Stimulated activated CD8-positive, alpha-beta memory T cell treated with anti-CD3 and anti-CD28 coated beads, Interleukin-12 subunit alpha, Interleukin-12 subunit beta, amount 100 ng/mL, for 4 hours (primary cell): Measurements from ENCODE around the gene ZBTB32.

ENCODE experiments used
- DNase-seq: peaks from one replicate; pipeline ENCODE4 v3.0.0-alpha.2; 2020; ENCODE audit warnings: low read depth

Gene ZBTB32

GRCh38 chr19:35753634-35754369 is 49.4 kb downstream of the ZBTB32 start:
- no peak for DNase-seq

DNA sequence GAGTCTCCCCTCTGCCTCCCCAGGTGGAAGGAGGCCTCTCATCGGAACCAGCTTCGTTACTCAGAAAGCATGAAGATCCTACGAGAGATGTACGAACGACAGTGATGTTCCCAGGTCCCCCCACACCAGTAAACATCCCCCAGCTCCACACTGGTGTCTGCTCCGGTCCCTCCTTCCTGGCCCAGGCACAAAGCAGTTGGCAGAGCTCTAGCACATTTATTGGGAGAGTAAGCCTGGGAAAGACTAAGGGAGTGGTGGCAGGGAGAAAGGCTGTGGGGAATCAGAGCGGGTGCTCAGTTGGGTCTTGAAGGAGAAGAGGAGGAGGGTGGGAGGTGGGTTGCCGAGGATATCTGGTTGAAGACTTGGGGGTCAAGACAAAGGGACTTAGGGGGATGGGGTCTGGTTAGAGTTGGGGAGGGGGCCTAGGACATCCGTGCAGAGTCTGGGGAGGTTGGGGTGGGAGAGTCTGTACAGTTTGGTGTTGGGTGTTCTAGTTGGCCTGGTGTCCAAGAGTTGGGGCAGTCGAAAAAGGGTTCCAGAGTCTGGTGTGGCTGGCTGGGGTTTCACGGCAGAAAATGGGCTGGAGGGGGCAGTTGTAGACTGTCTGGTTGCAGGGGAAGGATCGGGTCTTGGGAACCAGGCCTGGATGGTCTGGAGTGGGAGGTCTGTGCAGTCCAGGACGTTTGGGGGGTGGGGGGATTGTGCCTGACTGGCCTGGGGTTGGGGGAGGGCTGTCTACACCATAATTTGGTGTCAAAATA is 50.2 kb downstream of the ZBTB32 start:
- no peak for DNase-seq

- no peak for DNase-seq
Observed at GRCh38 chr19:35755131-35755549, 50.8 kb downstream of the ZBTB32 start.

- DNase-seq, result peak; percentile 42
Observed at GRCh38 chr19:35755550-35756376, 51.4 kb downstream of the ZBTB32 start.

- no peak for DNase-seq
Observed at GRCh38 chr19:35756377-35757230, 52.2 kb downstream of the ZBTB32 start, which contains the start of gene HSPB6. HSPB6 (minus strand) TSS chr19:35757029; CDS start chr19:35757008, 21 bp downstream.

DNA sequence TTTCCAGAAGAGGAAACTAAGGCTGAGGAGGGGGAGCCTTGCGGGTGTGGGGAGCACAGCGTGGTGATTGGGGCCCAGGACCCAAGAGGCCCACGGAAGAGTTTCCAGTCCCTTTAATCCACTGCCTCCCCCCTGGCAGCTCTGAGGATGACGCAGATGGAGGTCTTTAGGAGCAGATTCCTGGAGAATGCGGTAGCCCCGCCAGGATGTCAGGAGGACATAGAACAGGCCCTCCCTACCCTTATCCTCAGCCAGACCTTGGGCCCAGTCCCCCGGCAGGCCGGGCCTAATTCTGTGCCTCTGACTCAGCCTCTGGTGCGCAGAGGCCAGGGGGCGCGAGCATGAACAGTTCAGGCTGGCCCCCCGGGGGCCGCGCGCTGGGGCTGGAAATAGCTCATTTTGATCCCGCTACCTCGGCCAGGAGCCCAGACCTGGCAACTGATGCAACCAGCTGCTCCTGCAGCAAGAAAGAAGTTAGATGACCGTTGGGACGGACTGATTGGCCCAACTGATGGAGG is 52.9 kb downstream of the ZBTB32 start:
- no peak for DNase-seq

GRCh38 chr19:35757749-35758608 is 53.6 kb downstream of the ZBTB32 start, which contains the start of gene PROSER3:
PROSER3 (plus strand) TSS chr19:35758176; CDS start chr19:35758216, 40 bp downstream.
- peak; percentile 94 for DNase-seq

- no peak for DNase-seq
Observed at GRCh38 chr19:35759697-35760096, 55.3 kb downstream of the ZBTB32 start.

GRCh38 chr19:35760711-35761349 is 56.5 kb downstream of the ZBTB32 start:
- DNase-seq, result no peak

GRCh38 chr19:35764432-35765315 is 60.3 kb downstream of the ZBTB32 start:
- no peak for DNase-seq
